UCSD-AML1 (cell line): ENCODE data around the gene TMSB4X.
"Not testable (repeated sequence)": the region's sequence is repeated elsewhere in the genome, so short reads cannot be mapped to it uniquely, and the experiment has no call there.

ENCODE experiments used
- DNase-seq: peaks from one replicate; lab custom pipeline; 2025; ENCODE audit not compliant: unreplicated experiment; lab: John Stamatoyannopoulos, UW

Gene TMSB4X

DNA sequence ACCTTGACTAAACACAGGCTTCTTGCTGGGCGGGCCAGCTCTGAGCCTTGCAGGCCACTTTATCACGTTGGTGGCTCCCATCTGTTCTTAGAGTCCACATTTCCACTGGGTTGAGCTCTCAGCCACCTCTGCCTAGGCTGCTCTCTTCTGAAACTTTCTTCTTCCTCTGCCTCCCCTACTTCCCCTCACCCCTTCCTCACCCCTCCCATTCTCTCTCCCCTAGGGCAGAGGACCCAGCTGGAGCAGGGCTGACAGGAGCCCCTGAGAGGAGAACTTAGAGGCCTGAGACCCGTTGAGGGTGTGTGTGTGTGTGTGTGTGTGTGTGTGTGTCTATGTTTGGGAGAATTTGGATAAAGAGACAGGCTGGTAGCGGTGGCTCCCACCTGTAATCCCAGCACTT is 19.9 kb upstream of the TMSB4X start:
- DNase-seq, result peak; percentile 25

DNA sequence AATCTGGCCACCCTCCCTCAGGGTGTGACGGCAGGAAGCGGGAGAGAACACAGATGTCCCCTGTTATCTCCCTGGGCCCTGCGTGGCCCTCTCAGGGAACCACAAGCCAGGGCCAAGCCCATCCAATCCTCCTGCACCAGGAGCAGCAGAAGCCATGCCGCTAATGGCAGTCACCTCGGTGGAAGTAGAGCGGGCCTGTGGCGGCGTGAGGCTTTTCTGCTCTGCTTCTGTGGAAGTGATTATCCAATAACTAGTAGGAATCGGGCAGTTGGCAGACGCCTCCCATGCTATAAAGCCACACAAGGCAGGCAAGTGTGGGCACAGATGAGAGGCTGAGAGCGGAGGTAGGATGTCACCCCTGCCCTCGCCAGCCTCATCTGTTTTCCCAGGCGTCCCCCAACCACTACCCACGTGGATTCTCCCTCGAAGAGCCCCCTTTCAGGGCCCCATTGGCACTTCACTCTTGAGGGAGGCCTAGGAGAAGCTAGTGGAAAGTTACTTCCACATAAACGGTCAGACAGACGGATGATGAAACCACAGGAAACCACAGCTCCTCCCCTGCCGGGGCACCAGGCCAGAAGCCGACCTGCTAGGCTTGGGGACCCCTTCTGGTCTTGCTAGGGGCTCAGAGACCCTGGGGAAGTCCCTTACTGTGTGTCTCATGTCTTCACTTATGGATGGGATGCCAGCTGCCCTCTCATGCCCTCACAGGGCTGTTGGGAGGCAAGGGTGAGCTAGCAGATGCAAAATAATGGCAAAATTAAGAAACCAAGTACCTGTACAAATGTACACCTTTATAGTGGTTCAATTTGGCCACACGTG is 18.8 kb upstream of the TMSB4X start:
- DNase-seq, result peak; percentile 88

DNA sequence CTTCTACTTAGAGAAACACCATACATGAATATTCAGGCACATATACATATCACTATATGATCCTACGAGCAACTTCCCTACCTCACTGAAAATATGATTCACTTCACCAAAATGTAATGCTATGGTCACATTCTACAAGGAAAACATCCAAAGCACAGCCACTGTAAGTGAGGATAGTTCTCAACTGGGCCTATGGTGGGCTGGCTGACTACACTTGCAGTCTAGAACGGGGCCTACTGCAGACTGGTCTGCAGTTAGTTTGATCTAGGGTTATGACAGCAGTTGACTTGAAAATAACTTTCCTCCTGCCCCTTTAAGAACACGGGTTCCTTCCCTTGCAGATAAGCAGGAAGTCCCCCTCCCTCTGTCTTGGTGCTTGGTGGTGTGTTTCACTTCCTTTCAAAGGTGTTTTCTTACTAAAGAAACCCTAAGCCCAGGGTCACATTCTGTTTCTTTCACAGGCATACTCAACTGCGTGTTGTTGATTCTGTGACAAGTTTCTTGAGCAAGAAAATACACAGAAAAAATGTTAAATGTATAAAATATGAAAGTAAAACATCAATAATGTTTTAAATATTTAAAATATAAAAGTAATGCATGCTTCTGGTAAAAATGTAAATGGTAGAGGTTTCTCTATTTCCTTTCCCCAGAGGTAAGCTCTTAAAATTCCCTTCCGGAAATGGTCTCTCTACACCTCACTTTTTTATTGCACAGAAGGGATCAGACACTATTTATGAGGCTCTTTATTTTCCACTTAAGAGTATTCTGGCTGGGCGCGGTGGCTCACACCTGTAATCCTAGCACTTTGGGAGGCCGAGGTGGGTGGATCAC is 18.0 kb upstream of the TMSB4X start:
- peak; percentile 54 for DNase-seq

DNA sequence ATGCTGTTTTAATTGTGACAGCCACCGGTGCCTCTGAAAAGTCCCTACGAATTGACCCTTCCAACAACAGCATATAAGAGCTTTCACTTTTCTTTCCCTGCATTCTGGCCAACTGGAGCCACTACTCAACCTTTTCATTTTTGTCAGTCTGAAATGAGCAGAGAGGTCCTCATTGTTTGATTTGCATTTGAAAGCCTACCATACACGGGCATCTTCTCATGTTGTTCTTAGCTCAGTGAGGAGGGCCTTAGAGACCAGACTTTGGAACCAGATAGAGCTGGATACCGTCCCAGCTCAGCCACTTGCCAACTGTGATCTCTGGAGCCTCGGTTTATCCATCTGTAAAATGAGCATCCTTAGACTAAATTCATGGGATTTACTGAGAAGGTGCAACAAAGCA is 16.9 kb upstream of the TMSB4X start:
- no peak for DNase-seq

DNA sequence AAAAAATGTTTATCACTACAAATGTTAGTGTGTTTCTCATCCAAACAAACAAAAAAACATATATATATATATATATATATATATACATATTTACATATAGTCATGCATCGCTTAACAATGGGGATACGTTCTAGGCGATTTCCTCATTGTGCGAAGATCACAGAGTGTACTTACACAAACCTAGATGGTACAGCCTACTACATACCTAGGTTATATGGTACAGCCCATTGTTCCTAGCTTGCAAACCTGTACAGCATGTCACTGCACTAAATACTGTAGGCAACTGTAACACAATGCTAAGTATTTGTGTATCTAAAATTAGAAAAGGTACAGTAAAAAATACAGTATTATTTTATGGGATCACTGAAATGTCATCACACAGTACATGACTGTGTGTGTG is 16.4 kb upstream of the TMSB4X start:
- DNase-seq, result no peak

DNA sequence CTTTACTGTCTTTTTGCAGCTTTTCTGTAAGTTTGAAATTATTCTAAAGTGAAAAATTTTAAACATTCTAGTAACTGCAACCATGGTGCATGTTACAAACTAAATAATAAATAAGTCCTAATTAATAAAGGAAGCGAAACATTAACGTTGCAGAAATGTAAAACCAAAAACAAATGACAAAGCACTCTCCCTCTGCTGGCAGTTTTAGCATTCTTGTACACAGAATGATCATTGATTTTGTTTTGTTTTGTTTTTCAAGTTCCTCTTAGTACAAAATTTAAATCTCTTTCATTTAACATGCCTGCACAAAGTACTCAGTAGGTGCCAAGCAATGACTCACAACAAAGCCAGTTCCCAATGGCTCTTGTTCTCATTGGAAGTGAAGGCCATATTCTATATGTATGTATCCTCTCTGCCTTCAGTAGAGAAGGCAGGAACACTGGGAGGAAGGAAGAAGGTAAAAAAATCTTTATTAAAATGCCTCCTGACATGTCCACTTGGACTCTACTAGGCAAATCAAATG is 13.7 kb upstream of the TMSB4X start:
- no peak for DNase-seq

DNA sequence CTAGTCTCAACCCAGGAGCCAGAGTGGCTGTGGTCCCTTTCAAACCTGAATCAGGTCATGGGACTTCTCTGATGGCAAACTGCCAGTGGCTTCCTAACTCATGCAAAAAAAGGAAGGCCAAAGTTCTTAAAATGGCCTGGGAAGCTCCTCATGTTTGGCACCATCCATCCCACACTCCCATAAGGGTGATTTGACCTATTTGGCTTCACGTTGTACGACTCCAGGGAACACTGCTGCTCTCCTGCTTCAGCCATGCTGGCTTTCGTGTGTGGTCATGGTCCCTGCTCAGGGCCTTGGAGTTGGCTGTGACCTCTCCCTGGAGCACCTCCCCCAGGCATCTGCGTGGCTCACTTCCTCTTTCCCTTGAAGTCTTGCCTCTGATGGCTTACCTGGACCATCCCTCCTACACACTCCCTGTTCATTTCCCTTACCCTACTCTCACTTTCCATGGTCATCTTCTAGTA is 12.8 kb upstream of the TMSB4X start:
- DNase-seq, result peak; percentile 15

DNA sequence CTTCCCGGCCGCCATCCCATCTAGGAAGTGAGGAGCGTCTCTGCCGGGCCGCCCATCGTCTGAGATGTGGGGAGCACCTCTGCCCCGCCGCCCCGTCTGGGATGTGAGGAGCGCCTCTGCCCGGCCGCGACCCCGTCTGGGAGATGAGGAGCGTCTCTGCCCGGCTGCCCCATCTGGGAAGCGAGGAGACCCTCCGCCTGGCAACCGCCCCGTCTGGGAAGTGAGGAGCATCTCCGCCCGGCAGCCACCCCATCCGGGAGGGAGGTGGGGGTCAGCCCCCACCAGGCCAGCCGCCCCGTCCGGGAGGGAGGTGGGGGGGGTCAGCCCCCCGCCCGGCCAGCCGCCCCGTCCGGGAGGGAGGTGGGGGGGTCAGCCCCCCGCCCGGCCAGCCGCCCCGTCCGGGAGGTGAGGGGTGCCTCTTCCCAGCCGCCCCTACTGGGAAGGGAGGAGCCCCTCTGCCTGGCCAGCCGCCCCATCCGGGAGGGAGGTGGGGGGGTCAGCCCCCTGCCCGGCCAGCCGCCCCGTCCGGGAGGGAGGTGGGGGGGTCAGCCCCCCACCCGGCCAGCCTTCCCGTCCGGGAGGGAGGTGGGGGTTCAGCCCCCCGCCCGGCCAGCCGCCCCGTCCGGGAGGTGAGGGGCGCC is 11.6 kb upstream of the TMSB4X start:
- not testable (repeated sequence) for DNase-seq

DNA sequence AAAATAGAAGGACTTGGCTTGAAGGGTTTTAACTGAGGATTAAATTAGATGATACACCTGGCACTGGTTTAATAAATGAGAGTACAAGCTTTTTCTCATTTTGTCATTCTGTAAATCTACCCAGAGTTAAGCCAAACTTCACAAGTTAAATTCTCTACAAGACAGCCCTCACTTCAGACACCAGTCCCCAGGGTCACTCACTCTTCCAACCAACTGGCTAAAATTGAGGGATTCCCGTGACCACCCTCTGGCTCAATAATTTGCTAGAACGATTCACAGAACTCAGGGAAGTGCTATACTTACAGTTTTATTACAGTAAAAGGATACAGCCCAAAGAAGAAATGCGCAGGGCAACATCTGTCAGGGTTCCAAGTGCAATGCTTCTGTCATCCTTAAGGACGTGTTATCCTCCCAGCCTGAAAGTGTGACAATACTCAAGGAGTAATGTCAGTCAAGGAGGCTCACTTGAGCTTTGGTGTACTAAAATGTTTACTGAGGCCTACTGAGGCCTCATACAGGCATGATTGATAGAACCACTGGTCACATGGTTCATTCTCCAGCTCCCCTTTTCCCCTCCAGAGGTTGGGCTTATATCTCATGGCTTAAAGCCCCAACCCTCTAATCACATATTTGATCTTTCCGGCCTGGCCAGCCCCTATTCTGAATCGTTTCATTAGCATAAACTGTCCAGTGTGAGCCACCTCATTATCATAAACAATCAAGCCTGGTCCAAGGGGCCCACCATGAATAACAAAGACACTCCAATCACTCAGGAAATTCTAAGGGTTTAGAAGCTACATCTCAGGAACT is 9.6 kb upstream of the TMSB4X start:
- no peak for DNase-seq

DNA sequence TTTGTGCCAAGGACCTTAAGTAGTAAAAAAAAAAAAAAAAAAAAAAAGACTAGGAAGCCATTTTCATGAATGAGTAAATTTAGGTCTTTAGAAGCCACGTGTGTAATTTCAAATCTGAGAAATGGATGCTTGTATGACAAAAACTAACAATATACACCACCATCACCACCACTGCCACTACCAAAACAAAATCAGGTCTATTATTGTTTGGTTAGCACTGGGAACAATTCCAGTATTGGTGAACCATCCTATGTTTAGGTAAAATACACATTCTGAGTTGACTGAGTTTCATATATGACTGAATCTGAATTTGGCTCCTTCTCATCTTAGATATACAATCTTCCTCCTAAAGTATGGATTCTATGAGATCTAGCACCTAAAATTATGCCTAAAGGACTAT is 8.8 kb upstream of the TMSB4X start:
- no peak for DNase-seq

DNA sequence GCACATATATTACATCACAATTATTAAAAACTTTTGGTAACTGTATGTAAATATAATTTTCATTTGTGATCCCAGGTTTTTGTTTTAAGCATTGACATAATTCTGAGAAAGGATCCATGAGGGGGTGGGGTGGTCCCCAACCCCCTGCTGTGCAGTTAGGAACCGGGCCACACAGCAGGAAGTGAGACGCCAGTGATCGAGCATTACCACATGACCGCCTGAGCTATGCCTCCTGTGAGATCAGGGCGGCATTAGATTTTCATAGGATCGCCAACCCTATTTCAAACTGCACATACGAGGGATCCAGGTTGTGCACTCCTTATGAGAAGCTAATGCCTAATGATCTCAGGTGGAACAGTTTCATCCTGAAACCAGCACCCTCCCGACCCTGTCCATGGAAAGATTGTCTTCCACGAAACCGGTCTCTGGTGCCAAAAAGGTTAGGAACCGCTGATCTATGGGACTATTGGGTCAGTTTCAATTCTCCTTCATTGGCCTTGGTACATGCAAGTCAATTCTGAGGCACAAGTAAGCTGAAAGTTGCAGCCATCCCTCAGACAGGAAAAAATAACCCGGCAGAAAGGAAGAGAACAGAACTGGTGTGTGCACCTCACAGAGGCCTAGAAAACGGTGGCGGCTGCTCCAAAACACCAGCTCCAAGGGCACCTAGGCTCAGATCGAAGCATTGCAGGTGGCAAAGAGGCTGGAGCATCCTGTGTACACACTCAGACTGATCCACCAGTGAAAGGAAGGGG is 7.0 kb upstream of the TMSB4X start:
- no peak for DNase-seq

DNA sequence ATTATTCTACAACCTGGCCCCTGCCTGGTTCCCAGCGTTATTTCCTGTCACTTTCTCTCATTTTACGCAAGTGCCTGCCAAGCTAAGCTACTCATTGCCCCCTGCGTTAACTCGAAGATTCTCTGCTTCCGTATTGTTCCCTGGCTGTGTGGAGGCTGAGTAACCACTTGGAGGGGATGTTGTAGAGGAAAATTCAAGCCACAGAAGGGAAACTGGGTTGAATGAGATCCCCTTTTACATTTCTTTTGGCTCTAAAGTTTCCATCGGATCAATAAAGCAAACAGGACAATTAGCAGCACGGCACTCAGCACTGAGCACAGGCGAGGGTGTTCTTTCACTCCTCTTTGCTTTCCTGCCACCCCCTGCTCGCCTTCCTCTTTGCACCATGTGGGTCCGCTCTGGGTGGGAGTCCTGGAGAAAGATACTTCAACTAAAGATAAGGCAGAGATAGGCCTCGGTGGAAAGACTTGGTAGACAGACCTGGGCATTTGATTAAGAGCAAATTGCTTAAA is 4.2 kb upstream of the TMSB4X start:
- DNase-seq, result peak; percentile 47

DNA sequence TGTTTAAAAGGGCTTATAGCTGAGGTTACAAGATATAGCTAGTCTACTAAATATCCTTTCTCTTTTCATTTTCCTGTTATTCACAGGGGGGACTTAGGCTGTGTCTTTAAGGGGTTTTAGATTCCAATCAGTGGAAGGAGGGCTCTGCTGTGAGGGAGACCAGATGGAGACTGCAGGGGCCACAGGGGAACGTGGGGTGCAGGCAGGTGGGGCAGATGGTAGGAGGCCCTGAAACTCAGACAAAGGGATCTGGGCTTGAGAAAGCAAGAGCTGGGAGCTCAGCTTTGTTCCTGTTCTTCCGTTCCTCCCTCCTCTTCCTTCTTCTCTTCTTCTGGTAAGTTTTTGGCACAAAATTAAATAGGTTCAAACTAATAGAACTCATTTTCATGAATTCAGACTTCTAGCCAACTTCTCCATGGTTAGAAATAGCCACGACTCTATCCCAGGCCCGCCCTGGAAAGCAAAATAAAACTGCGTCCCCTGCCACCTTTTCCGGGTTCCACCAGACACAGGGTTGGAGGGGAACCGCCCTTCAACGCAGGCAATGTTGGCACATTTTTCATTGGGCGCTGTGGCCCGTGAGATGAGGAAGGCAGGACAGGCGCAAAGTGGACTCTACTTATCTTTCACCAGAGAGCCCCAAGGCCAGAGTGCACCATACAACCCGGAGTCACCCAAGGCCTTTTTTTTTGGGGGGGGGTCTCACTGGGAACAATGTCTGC is 3.5 kb upstream of the TMSB4X start:
- DNase-seq, result no peak

DNA sequence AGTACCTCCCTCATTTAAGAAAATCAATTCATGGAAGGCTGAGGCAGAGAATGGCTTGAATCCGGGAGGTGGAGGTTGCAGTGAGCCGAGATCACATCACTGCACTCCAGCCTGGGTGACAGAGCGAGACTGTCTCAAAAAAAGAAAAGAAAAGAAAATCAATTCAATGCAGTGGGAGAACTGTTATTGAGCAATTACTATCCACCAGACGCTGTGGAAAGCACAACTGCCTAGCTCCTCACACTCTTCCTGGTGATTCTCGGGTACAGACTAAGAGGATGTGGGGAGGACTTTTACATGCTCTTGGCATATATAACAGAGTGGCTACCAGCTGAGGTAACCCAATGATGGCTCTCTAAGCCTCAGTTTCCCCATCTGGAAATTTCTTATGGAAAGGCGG is 2.7 kb upstream of the TMSB4X start:
- DNase-seq, result no peak

DNA sequence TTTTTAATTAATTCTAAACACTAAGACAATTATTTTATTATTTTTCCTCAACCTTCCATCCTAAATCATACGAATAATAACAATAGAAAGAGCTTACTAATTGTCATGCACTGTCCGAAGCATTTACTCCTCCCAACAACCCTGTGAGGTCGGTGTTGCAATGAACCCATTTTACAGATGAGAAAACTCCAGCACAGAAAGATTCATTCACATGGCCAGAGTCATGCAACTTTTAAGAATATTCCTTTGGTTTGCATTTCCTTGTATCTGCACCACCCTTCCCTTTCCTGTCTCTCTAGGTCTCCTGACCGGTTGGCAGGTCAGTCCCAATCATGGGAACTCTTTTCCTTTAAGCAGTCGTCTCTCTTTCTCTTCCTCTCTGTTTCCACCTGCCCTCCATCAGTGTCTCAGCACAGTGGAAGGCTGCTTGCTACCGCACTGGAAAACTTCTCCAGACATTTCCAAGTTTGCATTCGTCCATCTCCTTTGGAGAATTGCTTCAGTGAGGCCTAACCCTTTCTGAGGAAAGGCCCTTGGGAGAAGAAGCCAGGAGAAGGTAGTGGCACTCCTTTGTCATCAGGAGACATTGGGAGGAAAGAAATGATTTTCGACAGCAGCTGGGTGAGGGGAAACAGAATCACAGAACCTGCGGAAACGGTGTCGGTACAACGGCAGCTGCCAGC is 1.9 kb upstream of the TMSB4X start:
- no peak for DNase-seq

DNA sequence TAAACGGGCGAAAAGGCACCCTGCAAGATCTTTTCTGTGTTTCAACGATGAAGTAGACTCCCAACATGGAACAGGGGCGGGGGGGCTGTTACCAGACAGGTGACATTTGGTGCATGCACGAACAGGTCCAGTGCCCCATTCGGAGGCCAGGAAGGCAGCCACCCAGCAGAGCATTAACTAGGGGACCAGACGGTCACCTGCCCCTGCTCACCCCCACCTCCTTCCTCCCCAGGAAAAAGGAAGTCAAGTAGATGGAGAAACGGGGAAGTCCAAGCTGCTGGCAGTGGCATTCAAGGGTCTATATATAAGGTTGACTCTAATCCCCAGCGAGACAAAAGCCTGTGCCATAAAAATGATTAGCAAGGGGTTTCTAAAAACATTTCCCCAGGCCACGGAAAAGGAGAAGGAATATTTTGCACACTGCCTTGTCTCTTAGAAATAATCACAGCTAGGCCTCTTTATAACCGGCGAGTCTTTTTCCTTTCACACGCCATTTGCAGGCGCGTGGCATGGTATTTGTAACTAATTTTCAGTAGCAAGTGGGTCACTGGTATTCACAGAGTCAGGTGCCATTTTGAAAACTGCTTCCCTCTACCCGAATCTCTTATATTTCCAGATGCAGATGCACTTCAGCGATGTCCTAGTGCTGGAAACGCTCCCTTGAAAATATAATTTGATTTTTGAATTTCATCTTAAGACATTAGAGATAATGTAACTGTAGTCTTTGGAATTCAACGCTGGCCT is 1.2 kb upstream of the TMSB4X start:
- DNase-seq, result peak; percentile 50

DNA sequence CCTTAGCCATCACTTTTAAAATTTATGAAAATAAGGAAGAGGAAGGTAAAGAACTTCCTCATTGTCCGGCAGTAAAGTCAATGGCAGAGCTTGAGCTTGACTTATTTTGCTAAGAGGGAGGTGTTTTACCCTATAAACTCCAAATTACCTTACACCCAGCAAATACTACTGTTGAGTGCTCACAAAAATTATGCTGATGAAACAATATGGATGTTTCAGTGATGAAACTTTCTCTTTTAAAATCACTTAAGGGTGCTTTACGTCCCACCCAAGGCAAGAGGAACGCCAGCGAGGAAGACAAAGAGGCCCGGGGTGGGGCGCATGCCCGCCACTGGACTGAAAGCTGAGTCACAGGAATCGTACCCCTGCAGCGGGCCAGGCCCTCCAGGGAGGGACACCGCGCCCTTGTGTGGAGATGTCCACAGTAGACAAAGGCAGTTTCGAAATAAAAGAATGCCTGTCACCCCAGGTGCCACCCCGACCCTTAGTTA is 560 bp upstream of the TMSB4X start:
- DNase-seq, result peak; percentile 52

DNA sequence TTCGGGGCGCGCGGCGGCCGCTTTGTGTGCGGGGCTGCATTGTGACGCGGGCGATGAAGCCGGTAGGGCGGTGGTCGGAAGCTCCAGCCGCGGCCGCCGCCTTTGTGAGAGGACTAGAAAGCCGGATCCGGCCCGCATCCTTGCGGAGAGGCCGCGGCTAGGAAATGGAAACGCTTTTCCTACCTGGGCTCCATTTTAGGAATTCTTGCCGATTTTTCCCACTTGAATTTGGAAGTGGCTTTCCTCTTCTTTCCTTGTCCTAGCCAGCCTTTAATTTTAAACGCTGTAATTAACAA is 708 bp downstream of the TMSB4X start:
- no peak for DNase-seq
